ENCODE measurements around the gene BRIP1. TPM values are rescaled to one million over a fixed set of nuclear protein-coding genes. Genes with fewer than 3 reads are reported as not detected.

Gene BRIP1
- total and polyA plus RNA-seq, 8 donors = 3.4 to 18.1 (median 12.1) TPM

GRCh38 chr17:61816538-61816937 is 46.8 kb downstream of the BRIP1 start:
- no peak for TF ChIP-seq CTCF (IDR thresholded peaks at IDR 0.05)
- Histone ChIP-seq H3K27ac (no peak overlapping the region), H3K27me3 (no peaks in the 10 kb centered on the region), H3K36me3 (no peaks in the 10 kb centered on the region), H3K4me3 (no peak overlapping the region), H3K4me1 (peaks cover 0 to 6% of the 10 kb centered on the region in 2 donors), H3K9me3 (peaks cover 0 to 5% of the 10 kb centered on the region in 2 donors)
- intact Hi-C loops (cut with DNase I) = loop anchor here in 1 of 2 donors (10.0 kb wide), 1 partner anchor 52 kb away; no protein-coding TSS in a partner anchor
- ATAC-seq (no peak), DNase-seq (no peak)

- ATAC-seq = no peak
- no peaks in the 10 kb centered on the region for H3K27me3 ChIP-seq
- H3K36me3 ChIP-seq = no peaks in the 10 kb centered on the region
- peaks cover 0 to 5% of the 10 kb centered on the region in 2 donors for H3K9me3 ChIP-seq
- H3K4me1 ChIP-seq = peaks cover 0 to 6% of the 10 kb centered on the region in 2 donors
- no peak for TF ChIP-seq CTCF (IDR thresholded peaks at IDR 0.05)
- DNase-seq = no peak
- intact Hi-C loops (cut with DNase I) = loop anchor here in 1 of 2 donors (10.0 kb wide), 1 partner anchor 51 kb away; no protein-coding TSS in a partner anchor
- no peak overlapping the region for H3K27ac ChIP-seq
- no peak overlapping the region for H3K4me3 ChIP-seq
These were observed 47.3 kb downstream of the BRIP1 start for GRCh38 chr17:61815863-61816503.

- no peak for DNase-seq
- intact Hi-C loops (cut with DNase I) = loop anchor here in 1 of 2 donors (10.0 kb wide), 1 partner anchor 50 kb away; no protein-coding TSS in a partner anchor
- no peak for TF ChIP-seq CTCF (IDR thresholded peaks at IDR 0.05)
- H3K27ac ChIP-seq = no peak overlapping the region
- H3K27me3 ChIP-seq = no peaks in the 10 kb centered on the region
- H3K4me3 ChIP-seq = no peak overlapping the region
- ATAC-seq = no peak
- H3K9me3 ChIP-seq = no peaks in the 10 kb centered on the region
- peaks cover 0 to 13% of the 10 kb centered on the region in 2 donors for H3K4me1 ChIP-seq
- H3K36me3 ChIP-seq = no peaks in the 10 kb centered on the region
These were observed 48.8 kb downstream of the BRIP1 start for GRCh38 chr17:61814485-61814884.

- intact Hi-C loops (cut with DNase I) = loop anchor here in 1 of 2 donors (10.0 kb wide), 1 partner anchor 48 kb away; no protein-coding TSS in a partner anchor
- TF ChIP-seq CTCF (IDR thresholded peaks at IDR 0.05) = no peak
- Histone ChIP-seq H3K27ac (no peak overlapping the region), H3K36me3 (no peaks in the 10 kb centered on the region), H3K4me1 (peaks cover 0 to 15% of the 10 kb centered on the region in 2 donors), H3K27me3 (no peaks in the 10 kb centered on the region), H3K9me3 (no peaks in the 10 kb centered on the region), H3K4me3 (no peak overlapping the region)
- no peak for ATAC-seq
- no peak for DNase-seq
These were observed 50.1 kb downstream of the BRIP1 start for GRCh38 chr17:61813211-61813610.

- DNase-seq = no peak
- Histone ChIP-seq H3K36me3 (no peaks in the 10 kb centered on the region), H3K4me1 (peaks cover 0 to 15% of the 10 kb centered on the region in 2 donors), H3K27ac (no peak overlapping the region), H3K27me3 (no peaks in the 10 kb centered on the region), H3K4me3 (no peak overlapping the region), H3K9me3 (no peaks in the 10 kb centered on the region)
- TF ChIP-seq CTCF (IDR thresholded peaks at IDR 0.05) = no peak
- intact Hi-C loops (cut with DNase I) = loop anchor here in 1 of 2 donors (10.0 kb wide), 1 partner anchor 48 kb away; no protein-coding TSS in a partner anchor
- ATAC-seq = no peak
These were observed 50.6 kb downstream of the BRIP1 start for GRCh38 chr17:61812747-61813146.

Measured in left lung (tissue), 10 donors.